NCI-H187 treated with DMSO at 0.1 percent for 48 hours (cell line): Measurements from ENCODE around the gene AKR1C2.
"Not testable (repeated sequence)": the region's sequence is repeated elsewhere in the genome, so short reads cannot be mapped to it uniquely, and the experiment has no call there.

ENCODE experiments used
- DNase-seq: peaks from one replicate; lab custom pipeline; 2025; lab: John Stamatoyannopoulos, UW

Gene AKR1C2

GRCh38 chr10:5003127-5004029 is at the start of gene AKR1C2:
Gene AKR1C2, minus strand, starts transcription at chr10:5003857. Its CDS starts 22 bp downstream, at chr10:5003835.
- DNase-seq, result not testable (repeated sequence)

- not testable (repeated sequence) for DNase-seq
Measured at GRCh38 chr10:5052951-5053500, 49.4 kb upstream of the AKR1C2 start.

- no peak for DNase-seq
Measured at GRCh38 chr10:5047912-5048628, 44.4 kb upstream of the AKR1C2 start.

GRCh38 chr10:5047055-5047454 is 43.4 kb upstream of the AKR1C2 start:
- DNase-seq, result not testable (repeated sequence)

GRCh38 chr10:5046410-5046809 is 42.8 kb upstream of the AKR1C2 start:
- no peak for DNase-seq

GRCh38 chr10:5045095-5045494 is 41.4 kb upstream of the AKR1C2 start:
- DNase-seq, result no peak

GRCh38 chr10:5043716-5044115 is 40.1 kb upstream of the AKR1C2 start:
- DNase-seq, result peak; percentile 72

GRCh38 chr10:5042922-5043321 is 39.3 kb upstream of the AKR1C2 start:
- DNase-seq, result no peak

- DNase-seq, result no peak
Measured at GRCh38 chr10:5041471-5042023, 37.9 kb upstream of the AKR1C2 start.

- DNase-seq, result no peak
Measured at GRCh38 chr10:5040781-5041470, 37.3 kb upstream of the AKR1C2 start.

- DNase-seq, result no peak
Measured at GRCh38 chr10:5040010-5040673, 36.5 kb upstream of the AKR1C2 start.

GRCh38 chr10:5038733-5039132 is 35.1 kb upstream of the AKR1C2 start:
- no peak for DNase-seq

GRCh38 chr10:5038101-5038500 is 34.4 kb upstream of the AKR1C2 start:
- no peak for DNase-seq

- no peak for DNase-seq
Measured at GRCh38 chr10:5036511-5036910, 32.9 kb upstream of the AKR1C2 start.

GRCh38 chr10:5035356-5035755 is 31.7 kb upstream of the AKR1C2 start:
- no peak for DNase-seq

GRCh38 chr10:5034588-5034987 is 30.9 kb upstream of the AKR1C2 start:
- no peak for DNase-seq

GRCh38 chr10:5033061-5033778 is 29.6 kb upstream of the AKR1C2 start:
- no peak for DNase-seq

- not testable (repeated sequence) for DNase-seq
Measured at GRCh38 chr10:5032444-5032843, 28.8 kb upstream of the AKR1C2 start.

GRCh38 chr10:5031588-5031987 is 27.9 kb upstream of the AKR1C2 start:
- not testable (repeated sequence) for DNase-seq

- no peak for DNase-seq
Measured at GRCh38 chr10:5030989-5031388, 27.3 kb upstream of the AKR1C2 start.

- not testable (repeated sequence) for DNase-seq
Measured at GRCh38 chr10:5025461-5025881, 21.8 kb upstream of the AKR1C2 start.
